HG02840 (cell line): ENCODE results near the gene PRR22.
"Not testable (repeated sequence)": the region's sequence is repeated elsewhere in the genome, so short reads cannot be mapped to it uniquely, and the experiment has no call there.

Source experiments
- ATAC-seq: cut with Tn5 transposase; IDR thresholded peaks from one replicate; pipeline ENCODE4 v1.9.1; 2021; ENCODE audit warnings: mild to moderate bottlenecking, moderate library complexity, moderate number of reproducible peaks; ENCODE audit not compliant: unreplicated experiment, low FRiP score

The PRR22 gene

DNA sequence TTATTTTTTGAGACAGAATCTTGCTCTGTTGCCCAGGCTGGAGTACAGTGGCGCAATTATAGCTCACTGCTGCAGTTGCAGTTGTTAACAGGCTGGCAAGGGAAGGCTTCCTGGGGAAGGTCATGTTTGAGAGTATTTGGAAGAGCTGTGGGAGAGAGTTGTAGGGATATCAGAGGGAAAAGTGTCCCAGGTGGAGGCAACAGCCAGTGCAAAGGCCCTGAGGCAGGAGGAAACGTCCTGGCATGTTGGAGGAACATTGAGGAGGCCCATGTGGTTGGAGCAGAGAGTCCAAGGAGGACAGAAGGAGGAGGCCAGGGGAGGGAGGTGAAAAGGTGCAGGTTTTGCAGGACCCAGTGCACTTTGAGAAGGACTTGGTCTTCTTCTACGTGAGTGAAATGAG, 8.6 kb upstream of the PRR22 start:
- no peak for ATAC-seq

GRCh38 chr19:5792224-5792623, 7.7 kb upstream of the PRR22 start:
- ATAC-seq, result no peak

DNA sequence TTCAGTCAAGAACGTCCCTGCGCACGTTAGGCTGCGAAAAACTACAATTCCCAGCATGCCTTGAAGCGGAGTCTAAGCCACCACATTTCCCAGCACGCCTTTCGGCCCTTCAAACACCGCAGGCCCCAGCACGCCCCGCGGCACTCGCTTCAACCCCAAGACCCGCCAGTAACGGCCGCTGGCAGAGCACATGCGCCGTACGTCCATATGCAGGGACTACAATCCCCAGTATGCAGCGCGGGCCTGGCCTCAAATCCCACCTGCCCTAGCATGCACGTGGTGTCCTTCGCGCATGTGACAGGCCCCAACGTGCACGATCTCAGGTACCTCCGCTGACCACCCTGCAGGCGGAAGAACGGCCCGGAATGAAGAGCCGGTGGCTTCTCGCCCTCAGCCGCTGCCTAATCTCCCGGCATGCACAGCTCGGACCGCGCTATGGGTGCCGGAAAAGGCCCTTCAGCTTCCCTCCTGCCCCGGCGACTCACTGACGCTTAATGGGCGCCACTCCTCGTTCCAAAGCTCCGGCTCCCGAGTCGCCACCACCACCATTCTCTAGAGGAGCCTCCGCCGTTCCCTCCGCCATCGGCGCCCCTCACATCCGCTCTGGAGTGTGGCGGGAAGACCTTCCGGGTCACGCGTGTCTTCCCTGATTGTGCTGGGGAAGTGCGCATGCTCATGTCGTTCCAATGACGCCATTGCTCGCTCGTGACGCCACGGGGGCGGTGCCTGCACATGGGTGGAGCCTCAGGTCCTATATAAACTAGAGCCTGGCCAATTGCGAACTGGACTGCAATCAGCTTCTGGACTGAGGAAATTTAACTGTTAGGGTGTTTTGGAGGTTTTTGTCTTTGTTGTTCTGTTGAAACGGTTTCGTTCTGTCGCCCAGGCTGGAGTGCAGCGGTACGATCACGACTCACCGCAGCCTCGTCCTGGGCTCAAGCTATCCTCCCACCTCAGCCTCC, 6.3 kb upstream of the PRR22 start, which contains the start of gene DUS3L:
Gene DUS3L, minus strand, starts transcription at position 605 of the 962 bp plus-strand sequence. Its CDS starts 22 bp downstream, at position 583.
- peak; percentile 77 for ATAC-seq

- no peak for ATAC-seq
These were observed 5.5 kb upstream of the PRR22 start for GRCh38 chr19:5789886-5790558.

DNA sequence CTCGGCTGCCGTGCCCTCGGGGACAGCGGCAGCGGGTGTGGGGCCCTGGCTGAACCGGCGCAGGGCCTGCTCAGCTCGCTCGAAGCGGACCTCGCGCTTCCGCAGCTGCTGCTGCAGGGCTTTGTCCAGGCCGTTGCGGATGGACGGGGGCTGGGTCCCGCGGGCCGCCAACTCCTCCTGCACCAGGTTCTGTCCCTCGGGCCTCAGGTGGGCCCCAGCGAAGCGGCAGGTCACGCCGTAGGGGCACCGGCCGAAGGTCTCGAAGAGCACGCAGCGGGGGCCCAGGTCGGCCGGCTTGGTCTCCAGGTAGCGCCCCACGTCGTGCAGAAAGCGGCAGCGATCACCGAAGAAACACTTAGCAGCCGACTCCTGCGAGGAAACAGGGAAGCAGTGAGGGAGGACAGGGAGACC, 4.8 kb upstream of the PRR22 start:
- no peak for ATAC-seq

- ATAC-seq, result no peak
These were observed 3.9 kb upstream of the PRR22 start for GRCh38 chr19:5788422-5788821.

DNA sequence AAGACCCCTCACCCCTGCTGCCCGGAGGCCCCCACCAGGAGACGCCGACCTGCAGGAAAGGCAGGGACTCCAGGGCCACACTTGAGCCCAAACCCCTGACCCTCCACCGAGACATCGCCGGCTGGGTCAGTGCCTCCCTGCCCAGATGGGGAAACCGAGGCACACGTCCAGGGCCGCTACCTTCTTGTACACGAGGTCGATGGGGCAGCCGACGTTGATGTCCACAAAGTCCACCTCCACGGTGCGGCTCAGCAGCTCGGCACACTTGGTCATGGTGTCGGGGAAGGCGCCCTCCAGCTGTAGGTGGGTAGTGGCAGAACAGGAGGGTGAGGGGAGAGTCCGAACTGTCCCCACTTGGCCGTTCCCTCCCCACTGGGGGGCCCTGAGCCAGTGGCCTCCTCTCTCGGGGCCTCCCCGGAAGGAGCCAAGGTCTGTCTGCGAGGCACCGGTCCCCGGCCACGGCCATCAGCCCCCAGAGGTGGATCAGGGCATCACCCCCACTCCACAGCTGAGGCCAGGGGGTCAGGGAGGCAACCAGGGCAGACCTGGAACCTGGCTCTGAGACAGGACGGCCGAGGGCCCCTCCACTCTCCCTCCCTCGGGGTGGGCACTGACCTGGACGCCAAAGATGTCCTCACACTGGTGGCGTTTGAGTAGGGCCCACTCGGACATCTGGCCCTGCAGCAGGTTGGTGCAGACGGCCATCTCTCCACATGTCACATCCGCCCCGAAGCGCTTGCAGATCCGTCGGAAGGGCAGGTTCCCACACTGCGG, 3.0 kb upstream of the PRR22 start:
- no peak for ATAC-seq

- no peak for ATAC-seq
These were observed 2.3 kb upstream of the PRR22 start for GRCh38 chr19:5786593-5787408.

DNA sequence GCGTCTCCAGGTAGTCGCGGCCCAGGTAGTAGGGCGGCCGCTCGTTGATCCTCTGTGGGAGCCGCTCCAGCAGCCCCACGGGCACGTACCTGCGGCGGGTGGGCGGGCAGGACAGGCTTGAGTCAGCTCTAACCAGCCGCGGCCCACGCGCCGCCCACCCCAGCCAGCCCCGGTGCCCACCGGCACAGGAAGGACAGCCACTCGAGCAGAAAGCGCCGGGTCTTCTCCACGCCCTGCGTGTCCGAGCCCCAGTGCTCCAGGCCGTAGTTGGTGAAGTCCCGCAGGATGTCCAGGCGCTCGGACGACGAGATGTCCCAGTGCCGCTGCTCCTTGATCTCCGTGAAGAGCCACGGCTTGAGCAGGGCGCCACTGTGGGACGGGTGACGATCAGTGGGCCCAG, 877 bp upstream of the PRR22 start:
- ATAC-seq, result no peak

DNA sequence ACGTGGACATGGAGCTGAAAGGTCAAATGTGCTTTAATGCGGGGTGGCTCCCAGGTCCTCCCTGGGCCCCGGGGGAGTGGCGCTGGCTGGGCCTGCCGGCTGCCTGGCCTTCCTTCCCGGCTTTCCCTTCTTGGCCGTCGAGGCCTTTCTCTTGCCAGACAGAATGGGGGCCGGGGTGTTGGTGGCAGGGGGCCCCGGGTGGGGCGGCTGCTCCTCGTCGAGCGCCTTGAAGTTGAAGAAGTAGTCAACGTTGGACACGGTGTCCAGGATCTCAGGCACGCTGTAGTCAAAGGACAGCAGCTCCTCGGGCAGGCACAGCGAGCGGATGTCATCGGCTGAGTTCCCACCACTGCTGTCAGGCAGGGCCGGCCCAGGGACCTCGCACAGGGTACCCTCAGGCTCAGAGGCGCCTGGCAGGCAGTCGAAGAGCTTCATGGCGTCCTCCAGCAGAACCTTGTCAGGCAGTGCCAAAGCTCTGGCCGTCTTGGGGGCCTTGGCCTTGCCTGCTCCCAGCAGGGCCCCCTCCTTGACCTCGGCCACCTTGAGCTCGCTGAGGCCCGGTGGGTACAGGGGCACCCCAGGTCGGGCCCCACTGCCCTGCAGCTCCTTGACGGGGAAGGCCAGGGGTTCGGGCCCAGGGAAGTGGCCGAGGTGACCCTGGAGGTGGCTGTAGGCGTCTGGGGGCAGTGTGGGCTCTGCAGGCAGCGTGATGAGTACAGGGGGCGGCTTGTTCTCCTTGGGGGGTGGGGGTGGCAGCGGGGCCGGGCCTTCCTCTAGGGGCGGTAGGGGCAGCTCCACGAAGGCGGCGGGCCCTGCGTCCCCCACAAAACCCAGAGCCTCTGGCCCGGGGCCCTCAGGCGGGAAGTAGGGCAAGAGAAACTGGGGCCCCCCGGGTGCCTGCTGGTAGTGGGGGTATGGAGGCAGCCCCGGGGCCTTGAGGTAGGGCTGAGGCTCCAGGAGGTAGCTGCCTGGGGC, 1.3 kb downstream of the PRR22 start:
- no peak for ATAC-seq

GRCh38 chr19:5782322-5782721, 2.2 kb downstream of the PRR22 start:
- ATAC-seq, result no peak

DNA sequence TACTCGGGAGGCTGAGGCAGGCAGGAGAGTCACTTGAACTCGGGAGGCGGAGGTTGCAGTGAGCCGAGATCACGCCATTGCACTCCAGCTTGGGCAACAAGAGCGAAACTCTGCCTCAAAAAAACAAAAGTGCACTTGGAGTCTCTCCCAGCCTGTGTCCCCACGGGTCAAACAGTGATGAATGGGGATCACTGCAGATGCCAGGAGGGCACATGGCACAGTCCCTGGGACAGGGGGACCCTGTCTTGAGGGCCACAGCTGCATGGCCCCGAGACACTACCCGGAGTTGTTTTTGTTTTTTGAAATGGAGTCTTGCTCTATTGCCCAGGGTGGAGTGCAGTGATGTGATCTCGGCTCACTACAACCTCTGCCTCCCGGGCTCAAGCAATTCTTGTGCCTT, 3.6 kb downstream of the PRR22 start:
- ATAC-seq, result not testable (repeated sequence)

DNA sequence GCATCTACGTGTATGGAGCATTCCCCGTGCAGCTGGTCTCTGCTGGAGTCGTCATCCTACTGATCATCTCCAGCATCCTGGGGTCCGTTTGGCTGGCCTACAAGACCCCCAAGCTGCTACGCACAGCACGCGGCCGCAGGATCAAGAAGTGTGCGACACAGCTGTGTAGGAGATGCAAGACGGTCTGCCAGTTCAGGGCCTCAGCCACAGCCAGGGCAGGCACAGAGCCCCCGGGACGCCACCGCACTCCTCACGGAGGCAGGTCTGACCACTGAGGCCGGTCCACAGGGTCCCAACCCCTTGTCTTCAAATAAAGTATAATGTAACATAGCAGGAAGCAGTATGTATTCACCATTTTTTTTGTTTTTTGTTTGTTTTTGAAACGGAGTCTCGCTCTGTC, 6.1 kb downstream of the PRR22 start:
- no peak for ATAC-seq

DNA sequence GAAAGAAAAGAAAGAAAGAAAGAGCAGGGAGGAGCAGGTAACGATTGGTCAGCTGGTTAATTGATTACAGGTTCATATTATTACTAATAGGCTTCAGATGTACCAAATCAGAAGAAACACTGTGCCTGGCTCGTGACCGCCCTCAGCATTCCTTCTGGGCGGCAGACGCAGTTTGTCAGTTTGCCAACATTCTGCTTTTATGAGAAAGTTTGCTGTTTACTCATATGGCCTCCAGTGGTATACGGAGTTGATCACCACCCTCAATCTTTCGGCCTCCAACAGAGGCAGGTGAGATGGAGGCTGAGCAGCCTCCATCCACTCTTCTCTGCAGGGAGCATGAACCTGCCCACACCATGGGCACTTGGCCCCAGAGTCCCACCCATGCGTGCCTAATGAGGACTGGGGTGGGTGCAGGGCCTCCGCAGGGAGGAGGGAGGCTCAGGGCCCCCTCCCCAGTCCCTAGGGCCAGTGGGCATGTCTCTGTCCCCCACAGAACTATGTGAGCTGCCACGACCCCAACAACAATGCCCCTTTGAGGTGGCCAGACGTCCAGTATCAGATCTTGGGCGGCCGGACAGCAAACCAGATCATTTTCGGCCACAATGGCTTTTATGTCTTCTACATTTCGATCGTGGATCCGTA, 8.8 kb downstream of the PRR22 start:
- ATAC-seq, result no peak

DNA sequence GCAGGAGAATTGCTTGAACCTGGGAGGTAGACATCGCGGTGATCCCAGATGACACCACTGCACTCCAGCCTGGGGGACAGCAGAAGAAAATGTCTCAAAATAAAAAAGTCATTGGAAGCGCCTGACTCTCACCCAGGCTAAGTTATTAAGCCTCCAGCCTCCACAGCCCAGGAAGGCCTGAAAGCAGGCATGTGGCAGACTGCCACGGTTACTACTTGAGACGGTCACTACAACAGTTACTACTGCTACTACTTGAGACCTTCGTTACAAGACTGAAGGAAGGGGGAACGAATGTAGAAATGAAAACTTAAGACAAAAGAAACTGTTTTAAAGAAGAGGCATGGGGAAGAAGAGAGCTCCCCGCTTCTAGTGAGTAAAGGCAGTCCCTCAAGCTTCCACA, 9.6 kb downstream of the PRR22 start:
- ATAC-seq, result no peak

- no peak for ATAC-seq
These were observed 11.3 kb downstream of the PRR22 start for GRCh38 chr19:5773276-5773675.

- ATAC-seq, result no peak
These were observed 12.1 kb downstream of the PRR22 start for GRCh38 chr19:5772416-5772815.

- no peak for ATAC-seq
These were observed 16.6 kb downstream of the PRR22 start for GRCh38 chr19:5767949-5768348.
